IPS-20b (cell line): ENCODE data around the gene PNMA8A.

Experiments
- H3K27ac ChIP-seq: one replicate; pipeline ENCODE4 v1.5.1; 2013; ENCODE audit warnings: low read length
- H3K27me3 ChIP-seq: 2 replicates; pipeline ENCODE4 v1.6.1; 2013; ENCODE audit warnings: mild to moderate bottlenecking, low read length, inconsistent platforms; ENCODE audit not compliant: insufficient read depth
- H3K36me3 ChIP-seq: 2 replicates; pipeline ENCODE4 v1.6.1; 2013; ENCODE audit warnings: low read depth, mild to moderate bottlenecking, inconsistent platforms, low read length, moderate library complexity; ENCODE audit not compliant: insufficient read depth
- H3K4me1 ChIP-seq: 2 replicates; pipeline ENCODE4 v1.6.1; 2013; ENCODE audit warnings: mild to moderate bottlenecking, control low read depth, inconsistent platforms, low read length, moderate library complexity; ENCODE audit not compliant: insufficient read depth
- H3K4me3 ChIP-seq: 2 replicates; pipeline ENCODE4 v1.5.1; 2013; ENCODE audit warnings: mild to moderate bottlenecking, low read length, inconsistent platforms
- H3K9ac ChIP-seq: 2 replicates; pipeline ENCODE4 v1.6.1; 2013; ENCODE audit warnings: low read depth, mild to moderate bottlenecking, inconsistent platforms, low read length, moderate library complexity
- H3K9me3 ChIP-seq: 2 replicates; pipeline ENCODE4 v1.6.1; 2013; ENCODE audit warnings: mild to moderate bottlenecking, low read depth, low read length, inconsistent platforms; ENCODE audit not compliant: insufficient read depth

PNMA8A gene

DNA sequence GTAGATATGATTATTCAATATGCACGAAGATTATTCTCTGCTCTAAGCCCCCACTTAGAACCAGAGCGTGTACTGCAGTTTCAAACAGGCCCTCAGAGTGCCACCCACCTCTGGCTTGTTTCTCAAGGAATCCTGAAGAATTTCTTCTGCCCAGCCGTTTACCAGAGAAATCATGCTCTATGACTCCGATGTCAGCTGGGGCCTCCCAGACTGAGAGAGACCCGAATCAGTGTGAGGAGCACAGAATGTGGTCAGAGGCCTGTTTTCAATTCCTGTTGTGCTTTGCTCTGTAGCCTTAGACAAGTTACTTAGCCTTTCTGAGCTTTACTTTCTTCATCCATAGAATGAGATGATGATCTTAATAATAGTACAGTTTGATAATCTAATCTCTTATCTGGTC is 48.2 kb downstream of the PNMA8A start:
- Histone ChIP-seq H3K36me3 (no peaks in the 10 kb centered on the region), H3K9me3 (no peaks in the 10 kb centered on the region), H3K27ac (no peak overlapping the region), H3K4me1 (0 out of 2 replicates have a peak, but pooled peaks cover 3% of the 10 kb centered on the region), H3K4me3 (no peak overlapping the region), H3K9ac (no peak overlapping the region), H3K27me3 (peaks cover 20% of the 10 kb centered on the region)

DNA sequence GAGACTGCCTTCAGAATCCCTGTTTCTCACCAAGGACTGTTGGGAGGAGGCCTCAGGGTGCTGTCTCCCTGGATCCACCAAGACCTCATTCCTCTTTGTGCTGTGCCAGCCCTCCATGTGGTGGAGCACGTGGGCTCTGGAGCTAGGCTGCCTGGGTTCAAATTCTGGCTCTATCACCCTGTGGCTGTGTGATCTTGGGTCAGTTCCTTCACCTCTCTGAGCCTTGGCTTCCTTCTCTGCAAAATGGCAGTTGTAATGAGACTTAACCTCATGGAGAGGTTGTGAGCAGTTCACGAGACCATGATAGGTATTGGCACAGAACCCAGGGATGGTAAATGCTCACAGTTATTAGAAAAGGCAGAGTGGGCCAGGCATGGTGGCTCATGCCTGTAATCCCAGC is 49.0 kb downstream of the PNMA8A start:
- H3K4me3 ChIP-seq = no peak overlapping the region
- peaks cover 12% of the 10 kb centered on the region for H3K27me3 ChIP-seq
- H3K4me1 ChIP-seq = 0 out of 2 replicates have a peak, but pooled peaks cover 3% of the 10 kb centered on the region
- H3K27ac ChIP-seq = no peak overlapping the region
- no peaks in the 10 kb centered on the region for H3K36me3 ChIP-seq
- no peak overlapping the region for H3K9ac ChIP-seq
- no peaks in the 10 kb centered on the region for H3K9me3 ChIP-seq

DNA sequence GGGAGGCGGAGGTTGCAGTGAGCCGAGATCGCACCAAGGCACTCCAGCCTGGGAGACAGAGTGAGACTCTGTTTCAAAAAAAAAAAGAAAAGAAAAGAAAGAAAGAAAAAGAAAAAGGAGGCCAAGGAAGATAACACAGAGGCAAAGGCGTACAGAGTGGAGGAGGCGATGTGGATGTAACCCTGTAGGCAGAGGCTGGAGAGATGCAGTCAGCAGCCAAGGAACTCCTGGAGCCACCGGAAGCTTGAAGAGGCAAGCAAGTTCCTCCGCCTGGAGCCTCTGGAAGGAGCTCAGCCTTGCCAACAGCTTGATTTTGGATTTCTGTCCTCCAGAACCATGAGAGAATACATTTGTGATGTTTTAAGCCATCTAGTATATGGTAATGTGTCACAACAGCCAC is 51.3 kb downstream of the PNMA8A start:
- H3K4me1 ChIP-seq = no peaks in the 10 kb centered on the region; the same call in 1 of the 2 replicates
- H3K9me3 ChIP-seq = no peaks in the 10 kb centered on the region
- H3K9ac ChIP-seq = no peak overlapping the region
- no peaks in the 10 kb centered on the region for H3K36me3 ChIP-seq
- H3K4me3 ChIP-seq = no peak overlapping the region
- no peak overlapping the region for H3K27ac ChIP-seq
- H3K27me3 ChIP-seq = peaks cover 5% of the 10 kb centered on the region; the same call in 1 of the 2 replicates
